Neural crest cell (in vitro differentiated cells): Measurements from ENCODE around the gene INSC. TPM values are rescaled to one million over a fixed set of nuclear protein-coding genes. Genes with fewer than 3 reads are reported as not detected.
"Not testable (repeated sequence)": the region's sequence is repeated elsewhere in the genome, so short reads cannot be mapped to it uniquely, and the experiment has no call there.

Experiments used
- DNase-seq: peaks from one replicate; pipeline ENCODE4 v3.0.0; 2021; ENCODE audit warnings: low read depth, mixed read lengths, low spot score
- H3K27ac Mint-ChIP-seq: one replicate; pipeline ENCODE4 v1.8.0; 2021; ENCODE audit warnings: mild to moderate bottlenecking, mixed read lengths; ENCODE audit not compliant: unreplicated experiment
- H3K27me3 Mint-ChIP-seq: 2 replicates; pipeline ENCODE4 v1.8.0; 2021; ENCODE audit warnings: low read depth, mild to moderate bottlenecking, mixed read lengths
- H3K36me3 Mint-ChIP-seq: 2 replicates; pipeline ENCODE4 v1.8.0; 2021; ENCODE audit warnings: low read depth, mild to moderate bottlenecking, mixed read lengths
- H3K4me1 Mint-ChIP-seq: 2 replicates; pipeline ENCODE4 v1.8.0; 2021; ENCODE audit warnings: mixed read lengths
- H3K4me3 Mint-ChIP-seq: one replicate; pipeline ENCODE4 v1.8.0; 2021; ENCODE audit warnings: mild to moderate bottlenecking, mixed read lengths
- H3K9me3 Mint-ChIP-seq: 2 replicates; pipeline ENCODE4 v1.8.0; 2021; ENCODE audit warnings: mixed read lengths
- CTCF ChIP-seq: fragments of 200-600 bp; sonication (generic); conservative IDR thresholded peaks from 2 replicates; pipeline ENCODE4 v1.5.0; 2021; ENCODE audit warnings: antibody characterized with exemption, mild to moderate bottlenecking
- long read RNA-seq: library from polyadenylated mRNA; unstranded; transcript quantifications from one replicate; pipeline ENCODE4 v2.0.0, GENCODE V29; 2020
- total RNA-seq: library from RNA; stranded (reverse); gene quantifications from 2 replicates; pipeline ENCODE4 v1.2.1, GENCODE V29; 2021

Gene INSC
- 2.6 and 3.1 TPM in 2 replicates for total RNA-seq
- long read RNA-seq, partial matches to known transcripts, result 0 of 3 reads
- long read RNA-seq, other reads (novel, unspliced or antisense), result 2 of 3 reads

GRCh38 chr11:15114501-15115475 lies at the start of gene INSC:
Gene INSC, plus strand, starts transcription at chr11:15114923. Its CDS starts 34,252 bp downstream, at chr11:15149175.
- Mint-ChIP-seq H3K4me3 (peak within 1 kb of the TSS; percentile 73), H3K9me3 (no peaks in the 10 kb centered on the region), H3K4me1 (peaks cover 62% of the 10 kb centered on the region), H3K27me3 (peaks cover 22% of the 10 kb centered on the region), H3K27ac (no peak within 1 kb of the TSS), H3K36me3 (no peaks in the 10 kb centered on the region)
- peak; percentile 40 for DNase-seq
- no peak for TF ChIP-seq CTCF

GRCh38 chr11:15069751-15070150 lies 45.0 kb upstream of the INSC start:
- not testable (repeated sequence) for DNase-seq, H3K27me3 Mint-ChIP-seq, H3K36me3 Mint-ChIP-seq, H3K4me3 Mint-ChIP-seq, H3K4me1 Mint-ChIP-seq, H3K27ac Mint-ChIP-seq
- peaks cover 12% of the 10 kb centered on the region for H3K9me3 Mint-ChIP-seq

- TF ChIP-seq CTCF, result no peak
- Mint-ChIP-seq H3K4me3 (no peak overlapping the region), H3K27ac (no peak overlapping the region), H3K36me3 (peaks cover 3% of the 10 kb centered on the region), H3K4me1 (no peaks in the 10 kb centered on the region), H3K9me3 (peaks cover 12% of the 10 kb centered on the region), H3K27me3 (peaks cover 14% of the 10 kb centered on the region)
- DNase-seq, result no peak
Measured at GRCh38 chr11:15071556-15072255, 43.0 kb upstream of the INSC start.

GRCh38 chr11:15072551-15073143 lies 42.1 kb upstream of the INSC start:
- Mint-ChIP-seq H3K27ac (no peak overlapping the region), H3K36me3 (peaks cover 3% of the 10 kb centered on the region), H3K4me1 (no peaks in the 10 kb centered on the region), H3K27me3 (peaks cover 22% of the 10 kb centered on the region), H3K9me3 (peaks cover 12% of the 10 kb centered on the region), H3K4me3 (no peak overlapping the region)
- DNase-seq, result no peak
- no peak for TF ChIP-seq CTCF

GRCh38 chr11:15073361-15074205 lies 41.1 kb upstream of the INSC start, which contains the start of gene CALCB:
Gene CALCB, plus strand, starts transcription at chr11:15073593. Its CDS starts 1,126 bp downstream, at chr11:15074719.
- no peak within 1 kb of the TSS for H3K27ac Mint-ChIP-seq
- TF ChIP-seq CTCF, result no peak
- H3K4me3 Mint-ChIP-seq, result no peak within 1 kb of the TSS
- DNase-seq, result no peak
- peaks cover 24% of the 10 kb centered on the region for H3K27me3 Mint-ChIP-seq
- peaks cover 3% of the 10 kb centered on the region for H3K36me3 Mint-ChIP-seq
- peaks cover 8% of the 10 kb centered on the region for H3K9me3 Mint-ChIP-seq
- H3K4me1 Mint-ChIP-seq, result no peaks in the 10 kb centered on the region
